KMS-11 (cell line): ENCODE results near the gene LBH.

ENCODE experiments used
- H2AFZ ChIP-seq: fragments of 200-600 bp; sonication (generic); 2 replicates; pipeline ENCODE4 v1.6.1; 2016; ENCODE audit warnings: antibody characterized with exemption, mixed run types, low read depth
- H3K27ac ChIP-seq: fragments of 200-600 bp; sonication (generic); 2 replicates; pipeline ENCODE4 v1.6.1; 2016; ENCODE audit warnings: mild to moderate bottlenecking, mixed run types
- H3K27me3 ChIP-seq: fragments of 200-600 bp; sonication (generic); 2 replicates; pipeline ENCODE4 v1.6.1; 2017; ENCODE audit warnings: mild to moderate bottlenecking, low read depth, mixed run types, moderate library complexity; ENCODE audit not compliant: insufficient read depth
- H3K36me3 ChIP-seq: fragments of 200-600 bp; sonication (generic); 2 replicates; pipeline ENCODE4 v1.6.1; 2017; ENCODE audit warnings: mild to moderate bottlenecking, mixed run types; ENCODE audit not compliant: insufficient read depth
- H3K4me1 ChIP-seq: fragments of 200-600 bp; sonication (generic); 2 replicates; pipeline ENCODE4 v1.6.1; 2016; ENCODE audit warnings: mild to moderate bottlenecking, low read depth, mixed run types; ENCODE audit not compliant: poor library complexity, severe bottlenecking
- H3K4me2 ChIP-seq: fragments of 200-600 bp; sonication (generic); 2 replicates; pipeline ENCODE4 v1.7.0; 2016; ENCODE audit warnings: mild to moderate bottlenecking, mixed run types
- H3K4me3 ChIP-seq: fragments of 200-600 bp; sonication (generic); IDR thresholded peaks from 2 replicates; pipeline ENCODE4 v1.6.1; 2017; ENCODE audit warnings: low read depth, low read length, mixed read lengths; ENCODE audit not compliant: insufficient read depth
- H3K79me2 ChIP-seq: fragments of 200-600 bp; sonication (generic); 2 replicates; pipeline ENCODE4 v1.6.1; 2016; ENCODE audit warnings: low read depth, mixed run types; ENCODE audit not compliant: insufficient read depth
- H3K9ac ChIP-seq: fragments of 200-600 bp; sonication (generic); 2 replicates; pipeline ENCODE4 v1.6.1; 2016; ENCODE audit warnings: mild to moderate bottlenecking, mixed run types
- H4K20me1 ChIP-seq: fragments of 200-600 bp; sonication (generic); 2 replicates; pipeline ENCODE4 v1.6.1; 2016; ENCODE audit warnings: mild to moderate bottlenecking, mixed run types; ENCODE audit not compliant: insufficient read depth
- TF ChIP-seq, protein P1 (sequence below): fragments of 200-600 bp; sonication (generic); conservative IDR thresholded peaks from 2 replicates; pipeline ENCODE4 v1.6.1; 2017; ENCODE audit warnings: low read depth, mild to moderate bottlenecking, antibody characterized with exemption, low read length, moderate library complexity, mixed read lengths

Gene LBH

GRCh38 chr2:30231212-30231995 lies at the start of gene LBH:
LBH (plus strand) TSS chr2:30231534; CDS start chr2:30231739, 205 bp downstream.
- peak within 1 kb of the TSS; percentile 91 for H3K9ac ChIP-seq
- peak within 1 kb of the TSS; percentile 98 for H2AFZ ChIP-seq
- no peaks in the 10 kb centered on the region for H4K20me1 ChIP-seq
- TF ChIP-seq, protein P1, sequence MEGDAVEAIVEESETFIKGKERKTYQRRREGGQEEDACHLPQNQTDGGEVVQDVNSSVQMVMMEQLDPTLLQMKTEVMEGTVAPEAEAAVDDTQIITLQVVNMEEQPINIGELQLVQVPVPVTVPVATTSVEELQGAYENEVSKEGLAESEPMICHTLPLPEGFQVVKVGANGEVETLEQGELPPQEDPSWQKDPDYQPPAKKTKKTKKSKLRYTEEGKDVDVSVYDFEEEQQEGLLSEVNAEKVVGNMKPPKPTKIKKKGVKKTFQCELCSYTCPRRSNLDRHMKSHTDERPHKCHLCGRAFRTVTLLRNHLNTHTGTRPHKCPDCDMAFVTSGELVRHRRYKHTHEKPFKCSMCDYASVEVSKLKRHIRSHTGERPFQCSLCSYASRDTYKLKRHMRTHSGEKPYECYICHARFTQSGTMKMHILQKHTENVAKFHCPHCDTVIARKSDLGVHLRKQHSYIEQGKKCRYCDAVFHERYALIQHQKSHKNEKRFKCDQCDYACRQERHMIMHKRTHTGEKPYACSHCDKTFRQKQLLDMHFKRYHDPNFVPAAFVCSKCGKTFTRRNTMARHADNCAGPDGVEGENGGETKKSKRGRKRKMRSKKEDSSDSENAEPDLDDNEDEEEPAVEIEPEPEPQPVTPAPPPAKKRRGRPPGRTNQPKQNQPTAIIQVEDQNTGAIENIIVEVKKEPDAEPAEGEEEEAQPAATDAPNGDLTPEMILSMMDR = no peak
- peak within 1 kb of the TSS; percentile 73 for H3K4me2 ChIP-seq
- H3K4me1 ChIP-seq = peaks cover 35% of the 10 kb centered on the region
- peaks cover 25% of the 10 kb centered on the region for H3K79me2 ChIP-seq
- H3K36me3 ChIP-seq = no peaks in the 10 kb centered on the region
- peak within 1 kb of the TSS; percentile 88 for H3K4me3 ChIP-seq
- peak within 1 kb of the TSS; percentile 77 for H3K27ac ChIP-seq
- no peaks in the 10 kb centered on the region for H3K27me3 ChIP-seq

GRCh38 chr2:30184035-30184434 lies 47.3 kb upstream of the LBH start:
- Histone ChIP-seq H4K20me1 (no peaks in the 10 kb centered on the region), H2AFZ (no peak overlapping the region), H3K36me3 (no peaks in the 10 kb centered on the region), H3K27ac (no peak overlapping the region), H3K4me1 (no peaks in the 10 kb centered on the region), H3K4me2 (no peak overlapping the region), H3K27me3 (no peaks in the 10 kb centered on the region), H3K4me3 (no peak overlapping the region), H3K9ac (no peak overlapping the region), H3K79me2 (no peaks in the 10 kb centered on the region)
- TF ChIP-seq, protein P1 = no peak

DNA sequence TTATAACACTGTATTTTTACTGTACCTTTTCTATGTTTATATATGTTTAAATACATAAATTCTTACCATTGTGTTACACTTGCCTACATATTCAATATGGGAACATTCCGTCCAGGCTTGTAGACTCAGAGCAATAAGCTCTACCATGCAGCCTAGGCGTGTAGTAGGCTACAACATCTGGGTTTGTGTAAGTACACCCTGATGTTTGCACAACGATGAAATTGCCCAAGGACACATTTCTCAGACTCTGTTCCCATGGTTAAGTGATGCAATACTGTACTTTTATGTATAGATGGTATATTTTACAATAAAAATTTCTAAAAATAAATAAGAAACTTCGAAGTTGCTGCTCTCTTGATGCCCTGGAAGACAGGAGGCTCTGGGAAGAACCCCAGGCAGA lies 46.2 kb upstream of the LBH start:
- Histone ChIP-seq H3K4me1 (no peaks in the 10 kb centered on the region), H3K4me2 (no peak overlapping the region), H3K4me3 (no peak overlapping the region), H3K27me3 (no peaks in the 10 kb centered on the region), H3K36me3 (no peaks in the 10 kb centered on the region), H3K27ac (no peak overlapping the region), H3K9ac (no peak overlapping the region), H3K79me2 (no peaks in the 10 kb centered on the region), H4K20me1 (no peaks in the 10 kb centered on the region), H2AFZ (no peak overlapping the region)
- TF ChIP-seq, protein P1 = no peak

DNA sequence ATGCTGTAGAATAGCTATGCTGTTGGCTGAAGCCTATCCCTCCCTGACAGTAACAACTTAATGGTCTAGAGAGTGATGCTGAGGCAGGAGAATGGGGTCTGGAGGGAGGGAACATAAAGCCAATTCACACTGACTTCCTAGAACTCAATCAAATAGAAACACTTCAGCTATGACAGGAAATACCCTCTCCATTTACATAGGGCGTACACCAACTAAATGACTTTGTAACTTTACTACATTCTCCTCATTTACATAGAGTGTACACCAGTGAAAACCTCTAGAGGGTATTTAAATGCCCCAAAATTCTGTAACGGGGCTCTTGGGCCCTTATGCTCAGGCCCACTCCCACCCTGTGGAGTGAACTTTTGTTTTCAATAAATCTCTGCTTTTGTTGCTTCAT lies 43.0 kb upstream of the LBH start:
- Histone ChIP-seq H3K4me2 (no peak overlapping the region), H3K79me2 (no peaks in the 10 kb centered on the region), H4K20me1 (no peaks in the 10 kb centered on the region), H3K4me1 (no peaks in the 10 kb centered on the region), H3K36me3 (no peaks in the 10 kb centered on the region), H2AFZ (no peak overlapping the region), H3K9ac (no peak overlapping the region), H3K27ac (no peak overlapping the region), H3K27me3 (no peaks in the 10 kb centered on the region), H3K4me3 (no peak overlapping the region)
- TF ChIP-seq, protein P1 = no peak
